Measurements from ENCODE around the gene UGDH. TPM values are rescaled to one million over a fixed set of nuclear protein-coding genes. Genes with fewer than 3 reads are reported as not detected.

UGDH gene
- total and polyA plus RNA-seq, 9 of the 15 experiments (the other 6 are each of a cell fraction or from before 2014, with no cell fraction given), result 5.5 to 21.7 (median 16.2) TPM

DNA sequence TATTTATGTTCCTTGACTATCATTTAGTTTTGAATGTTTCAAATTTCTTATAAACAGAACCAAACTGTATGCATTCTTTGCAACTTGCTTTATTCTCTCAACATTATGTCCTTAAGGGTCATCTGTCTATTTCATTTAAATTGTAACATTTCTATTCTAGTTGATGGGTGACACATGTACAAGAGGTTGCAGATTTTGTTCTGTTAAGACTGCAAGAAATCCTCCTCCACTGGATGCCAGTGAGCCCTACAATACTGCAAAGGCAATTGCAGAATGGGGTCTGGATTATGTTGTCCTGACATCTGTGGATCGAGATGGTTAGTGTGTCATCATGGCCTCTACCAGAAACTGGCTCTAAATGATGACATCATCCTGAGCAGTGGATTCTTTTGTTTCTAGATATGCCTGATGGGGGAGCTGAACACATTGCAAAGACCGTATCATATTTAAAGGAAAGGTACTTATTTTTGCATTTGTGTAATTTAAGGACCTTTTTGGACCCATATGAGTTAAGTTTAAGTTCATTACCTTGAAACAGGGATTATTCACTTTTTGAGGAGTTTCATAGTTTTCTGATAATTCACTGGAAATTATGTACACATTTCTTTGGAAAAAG lies 62.2 kb downstream of the UGDH start (continued):
- TF ChIP-seq, protein P1, sequence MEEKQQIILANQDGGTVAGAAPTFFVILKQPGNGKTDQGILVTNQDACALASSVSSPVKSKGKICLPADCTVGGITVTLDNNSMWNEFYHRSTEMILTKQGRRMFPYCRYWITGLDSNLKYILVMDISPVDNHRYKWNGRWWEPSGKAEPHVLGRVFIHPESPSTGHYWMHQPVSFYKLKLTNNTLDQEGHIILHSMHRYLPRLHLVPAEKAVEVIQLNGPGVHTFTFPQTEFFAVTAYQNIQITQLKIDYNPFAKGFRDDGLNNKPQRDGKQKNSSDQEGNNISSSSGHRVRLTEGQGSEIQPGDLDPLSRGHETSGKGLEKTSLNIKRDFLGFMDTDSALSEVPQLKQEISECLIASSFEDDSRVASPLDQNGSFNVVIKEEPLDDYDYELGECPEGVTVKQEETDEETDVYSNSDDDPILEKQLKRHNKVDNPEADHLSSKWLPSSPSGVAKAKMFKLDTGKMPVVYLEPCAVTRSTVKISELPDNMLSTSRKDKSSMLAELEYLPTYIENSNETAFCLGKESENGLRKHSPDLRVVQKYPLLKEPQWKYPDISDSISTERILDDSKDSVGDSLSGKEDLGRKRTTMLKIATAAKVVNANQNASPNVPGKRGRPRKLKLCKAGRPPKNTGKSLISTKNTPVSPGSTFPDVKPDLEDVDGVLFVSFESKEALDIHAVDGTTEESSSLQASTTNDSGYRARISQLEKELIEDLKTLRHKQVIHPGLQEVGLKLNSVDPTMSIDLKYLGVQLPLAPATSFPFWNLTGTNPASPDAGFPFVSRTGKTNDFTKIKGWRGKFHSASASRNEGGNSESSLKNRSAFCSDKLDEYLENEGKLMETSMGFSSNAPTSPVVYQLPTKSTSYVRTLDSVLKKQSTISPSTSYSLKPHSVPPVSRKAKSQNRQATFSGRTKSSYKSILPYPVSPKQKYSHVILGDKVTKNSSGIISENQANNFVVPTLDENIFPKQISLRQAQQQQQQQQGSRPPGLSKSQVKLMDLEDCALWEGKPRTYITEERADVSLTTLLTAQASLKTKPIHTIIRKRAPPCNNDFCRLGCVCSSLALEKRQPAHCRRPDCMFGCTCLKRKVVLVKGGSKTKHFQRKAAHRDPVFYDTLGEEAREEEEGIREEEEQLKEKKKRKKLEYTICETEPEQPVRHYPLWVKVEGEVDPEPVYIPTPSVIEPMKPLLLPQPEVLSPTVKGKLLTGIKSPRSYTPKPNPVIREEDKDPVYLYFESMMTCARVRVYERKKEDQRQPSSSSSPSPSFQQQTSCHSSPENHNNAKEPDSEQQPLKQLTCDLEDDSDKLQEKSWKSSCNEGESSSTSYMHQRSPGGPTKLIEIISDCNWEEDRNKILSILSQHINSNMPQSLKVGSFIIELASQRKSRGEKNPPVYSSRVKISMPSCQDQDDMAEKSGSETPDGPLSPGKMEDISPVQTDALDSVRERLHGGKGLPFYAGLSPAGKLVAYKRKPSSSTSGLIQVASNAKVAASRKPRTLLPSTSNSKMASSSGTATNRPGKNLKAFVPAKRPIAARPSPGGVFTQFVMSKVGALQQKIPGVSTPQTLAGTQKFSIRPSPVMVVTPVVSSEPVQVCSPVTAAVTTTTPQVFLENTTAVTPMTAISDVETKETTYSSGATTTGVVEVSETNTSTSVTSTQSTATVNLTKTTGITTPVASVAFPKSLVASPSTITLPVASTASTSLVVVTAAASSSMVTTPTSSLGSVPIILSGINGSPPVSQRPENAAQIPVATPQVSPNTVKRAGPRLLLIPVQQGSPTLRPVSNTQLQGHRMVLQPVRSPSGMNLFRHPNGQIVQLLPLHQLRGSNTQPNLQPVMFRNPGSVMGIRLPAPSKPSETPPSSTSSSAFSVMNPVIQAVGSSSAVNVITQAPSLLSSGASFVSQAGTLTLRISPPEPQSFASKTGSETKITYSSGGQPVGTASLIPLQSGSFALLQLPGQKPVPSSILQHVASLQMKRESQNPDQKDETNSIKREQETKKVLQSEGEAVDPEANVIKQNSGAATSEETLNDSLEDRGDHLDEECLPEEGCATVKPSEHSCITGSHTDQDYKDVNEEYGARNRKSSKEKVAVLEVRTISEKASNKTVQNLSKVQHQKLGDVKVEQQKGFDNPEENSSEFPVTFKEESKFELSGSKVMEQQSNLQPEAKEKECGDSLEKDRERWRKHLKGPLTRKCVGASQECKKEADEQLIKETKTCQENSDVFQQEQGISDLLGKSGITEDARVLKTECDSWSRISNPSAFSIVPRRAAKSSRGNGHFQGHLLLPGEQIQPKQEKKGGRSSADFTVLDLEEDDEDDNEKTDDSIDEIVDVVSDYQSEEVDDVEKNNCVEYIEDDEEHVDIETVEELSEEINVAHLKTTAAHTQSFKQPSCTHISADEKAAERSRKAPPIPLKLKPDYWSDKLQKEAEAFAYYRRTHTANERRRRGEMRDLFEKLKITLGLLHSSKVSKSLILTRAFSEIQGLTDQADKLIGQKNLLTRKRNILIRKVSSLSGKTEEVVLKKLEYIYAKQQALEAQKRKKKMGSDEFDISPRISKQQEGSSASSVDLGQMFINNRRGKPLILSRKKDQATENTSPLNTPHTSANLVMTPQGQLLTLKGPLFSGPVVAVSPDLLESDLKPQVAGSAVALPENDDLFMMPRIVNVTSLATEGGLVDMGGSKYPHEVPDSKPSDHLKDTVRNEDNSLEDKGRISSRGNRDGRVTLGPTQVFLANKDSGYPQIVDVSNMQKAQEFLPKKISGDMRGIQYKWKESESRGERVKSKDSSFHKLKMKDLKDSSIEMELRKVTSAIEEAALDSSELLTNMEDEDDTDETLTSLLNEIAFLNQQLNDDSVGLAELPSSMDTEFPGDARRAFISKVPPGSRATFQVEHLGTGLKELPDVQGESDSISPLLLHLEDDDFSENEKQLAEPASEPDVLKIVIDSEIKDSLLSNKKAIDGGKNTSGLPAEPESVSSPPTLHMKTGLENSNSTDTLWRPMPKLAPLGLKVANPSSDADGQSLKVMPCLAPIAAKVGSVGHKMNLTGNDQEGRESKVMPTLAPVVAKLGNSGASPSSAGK (IDR thresholded peaks at IDR 0.05), result 0 out of 2 replicates have a peak, but pooled peaks have one; percentile 33
- TF ChIP-seq ZBED1 (IDR thresholded peaks at IDR 0.05) (no peak), KLF10 (CRISPR knock-in tag; IDR thresholded peaks at IDR 0.05) (no peak)
- TF ChIP-seq, protein P2, sequence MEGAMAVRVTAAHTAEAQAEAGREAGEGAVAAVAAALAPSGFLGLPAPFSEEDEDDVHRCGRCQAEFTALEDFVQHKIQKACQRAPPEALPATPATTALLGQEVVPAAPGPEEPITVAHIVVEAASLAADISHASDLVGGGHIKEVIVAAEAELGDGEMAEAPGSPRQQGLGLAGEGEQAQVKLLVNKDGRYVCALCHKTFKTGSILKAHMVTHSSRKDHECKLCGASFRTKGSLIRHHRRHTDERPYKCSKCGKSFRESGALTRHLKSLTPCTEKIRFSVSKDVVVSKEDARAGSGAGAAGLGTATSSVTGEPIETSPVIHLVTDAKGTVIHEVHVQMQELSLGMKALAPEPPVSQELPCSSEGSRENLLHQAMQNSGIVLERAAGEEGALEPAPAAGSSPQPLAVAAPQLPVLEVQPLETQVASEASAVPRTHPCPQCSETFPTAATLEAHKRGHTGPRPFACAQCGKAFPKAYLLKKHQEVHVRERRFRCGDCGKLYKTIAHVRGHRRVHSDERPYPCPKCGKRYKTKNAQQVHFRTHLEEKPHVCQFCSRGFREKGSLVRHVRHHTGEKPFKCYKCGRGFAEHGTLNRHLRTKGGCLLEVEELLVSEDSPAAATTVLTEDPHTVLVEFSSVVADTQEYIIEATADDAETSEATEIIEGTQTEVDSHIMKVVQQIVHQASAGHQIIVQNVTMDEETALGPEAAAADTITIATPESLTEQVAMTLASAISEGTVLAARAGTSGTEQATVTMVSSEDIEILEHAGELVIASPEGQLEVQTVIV (CRISPR knock-in tag; IDR thresholded peaks at IDR 0.05; ENCODE audit: borderline replicate concordance), result no peak
